Esophagus muscularis mucosa (tissue), 4 donors: ENCODE results near the gene PDF. TPM values are rescaled to one million over a fixed set of nuclear protein-coding genes. Genes with fewer than 3 reads are reported as not detected.

ENCODE experiments used
- DNase-seq: peaks from one replicate; pipeline ENCODE4 v3.0.0-alpha.2; 2017; ENCODE audit errors: extremely low spot score
- H3K27ac ChIP-seq, 4 donors: fragments of 200-600 bp; sonication (generic); replicated peaks in 1 of 4; 1 replicate in 3 of 4; 2 replicates in 1 of 4; pipeline ENCODE4 v1.5.1; 2016 to 2019; ENCODE audit warnings: mild to moderate bottlenecking in 1 of 4
- H3K27me3 ChIP-seq, 4 donors: fragments of 200-600 bp; sonication (generic); one replicate each; pipeline versions ENCODE4 v1.5.1 to v1.6.0; 2016 to 2019
- H3K36me3 ChIP-seq, 4 donors: fragments of 200-600 bp; sonication (generic); one replicate each; pipeline ENCODE4 v1.5.1; 2016 to 2019
- H3K4me1 ChIP-seq, 4 donors: fragments of 200-600 bp; sonication (generic); one replicate each; pipeline ENCODE4 v1.5.1; 2016 to 2019
- H3K4me3 ChIP-seq, 4 donors: fragments of 200-600 bp; sonication (generic); 1 replicate in 2 of 4; 2 replicates in 2 of 4; pipeline ENCODE4 v1.5.1; 2016 to 2019; ENCODE audit warnings: mild to moderate bottlenecking in 4 of 4, moderate library complexity in 1 of 4
- H3K9me3 ChIP-seq, 4 donors: fragments of 200-600 bp; sonication (generic); 1 replicate in 3 of 4; 2 replicates in 1 of 4; pipeline ENCODE4 v1.5.1; 2016 to 2019
- CTCF ChIP-seq, 3 experiments: fragments of 200-600 bp in 2 of 3; fragments of 450-650 bp in 1 of 3; sonication (generic) in 2 of 3; IDR thresholded peaks; one replicate each; pipeline ENCODE4 v1.5.1; 2017 to 2019; ENCODE audit warnings: antibody characterized with exemption in 3 of 3, mild to moderate bottlenecking in 2 of 3, moderate library complexity in 1 of 3
- EP300 ChIP-seq: sonication (generic); formaldehyde crosslinking; IDR thresholded peaks from one replicate; pipeline ENCODE4 v1.6.1; 2017; ENCODE audit warnings: antibody characterized with exemption
- POLR2A ChIP-seq: fragments of 450-650 bp; IDR thresholded peaks from one replicate; pipeline ENCODE4 v1.6.1; 2017; ENCODE audit warnings: antibody characterized with exemption, moderate library complexity, mild to moderate bottlenecking, low read depth
- POLR2AphosphoS5 ChIP-seq, 2 donors: sonication (generic); formaldehyde crosslinking; IDR thresholded peaks; one replicate each; pipeline ENCODE4 v1.6.1; 2017; ENCODE audit warnings: antibody characterized with exemption in 2 of 2
- WGBS: methylation state at CpG from one replicate; pipeline ENCODE4 v1.1.5; 2018; 5-methylcytosine and 5-hydroxymethylcytosine counted together
- intact Hi-C: fragments of 100-400 bp; cut with DNase I; formaldehyde crosslinking; loops from one replicate; pipeline ENCODE4 v1.15.1; 2023
- total RNA-seq, 4 donors: library from RNA; depleted of rRNA; stranded (reverse); fragments of >200 nt; gene quantifications; one replicate each; pipeline versions ENCODE4 v1.1.0 to v1.2.1, GENCODE V29; 2016

Gene PDF, protein sequence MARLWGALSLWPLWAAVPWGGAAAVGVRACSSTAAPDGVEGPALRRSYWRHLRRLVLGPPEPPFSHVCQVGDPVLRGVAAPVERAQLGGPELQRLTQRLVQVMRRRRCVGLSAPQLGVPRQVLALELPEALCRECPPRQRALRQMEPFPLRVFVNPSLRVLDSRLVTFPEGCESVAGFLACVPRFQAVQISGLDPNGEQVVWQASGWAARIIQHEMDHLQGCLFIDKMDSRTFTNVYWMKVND
- total RNA-seq: 10 to 100 TPM in 3 of 4 donors, 1 to 10 TPM in 1; 5.4 to 17.5 (median 12.6) TPM

DNA sequence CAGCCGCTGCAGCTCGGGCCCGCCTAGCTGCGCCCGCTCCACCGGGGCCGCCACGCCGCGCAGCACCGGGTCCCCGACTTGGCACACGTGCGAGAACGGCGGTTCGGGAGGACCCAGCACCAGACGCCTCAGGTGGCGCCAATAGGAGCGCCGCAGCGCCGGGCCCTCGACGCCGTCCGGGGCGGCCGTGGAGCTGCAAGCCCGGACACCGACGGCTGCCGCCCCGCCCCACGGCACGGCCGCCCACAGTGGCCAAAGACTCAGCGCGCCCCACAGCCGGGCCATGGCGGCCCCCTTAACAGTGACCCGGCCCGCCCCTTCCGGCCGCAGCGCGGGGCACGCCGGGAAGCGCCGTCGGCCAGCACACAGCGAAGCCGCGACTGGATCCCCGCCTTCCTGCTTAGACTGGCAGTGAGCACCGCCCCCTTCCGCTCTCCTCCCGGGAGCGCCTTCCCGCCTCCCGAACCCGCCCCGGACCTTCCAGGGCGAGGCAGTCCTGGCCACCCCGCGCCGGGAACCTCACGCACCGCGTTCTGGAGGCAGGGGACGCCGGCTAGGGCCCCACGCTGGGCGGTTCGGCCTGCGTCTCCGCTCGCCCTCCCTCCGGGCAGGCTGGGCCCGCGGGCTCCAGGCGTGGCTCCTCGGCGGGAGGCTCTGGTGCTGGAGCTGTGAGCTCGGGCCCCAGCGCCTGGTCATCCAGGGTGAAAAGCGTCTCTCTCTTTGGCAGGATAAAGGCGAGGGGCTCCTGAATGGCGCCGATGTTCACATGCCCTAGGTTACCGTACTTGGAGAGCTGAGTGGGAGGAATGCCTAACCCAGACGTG is at the start of gene PDF:
PDF (minus strand) TSS at position 303 of the 824 bp plus-strand sequence; CDS start at position 285, 18 bp downstream.
- WGBS: 0% methylated on average over 28 of the region's 93 CpGs

GRCh38 chr16:69378760-69379159 is 48.4 kb upstream of the PDF start:
- H3K27me3 ChIP-seq: no peaks in the 10 kb centered on the region
- no peaks in the 10 kb centered on the region for H3K9me3 ChIP-seq
- no peak overlapping the region for H3K4me3 ChIP-seq
- no peak for TF ChIP-seq CTCF (IDR thresholded peaks at IDR 0.05)
- 63% methylated on average over 1 of the region's 1 CpG for WGBS
- DNase-seq: no peak
- intact Hi-C loops: no loop called here
- H3K27ac ChIP-seq: no peak overlapping the region
- H3K36me3 ChIP-seq: peaks cover 18 to 87% (median 60%) of the 10 kb centered on the region in 4 donors
- H3K4me1 ChIP-seq: peaks cover 0 to 13% (median 5%) of the 10 kb centered on the region in 4 donors

More for the DNA sequence above, at the start of gene PDF:
- H3K36me3 ChIP-seq: peaks cover 36 to 71% (median 63%) of the 10 kb centered on the region in 4 donors
- H3K27ac ChIP-seq: peak within 1 kb of the TSS; percentile 79 to 94 (median 92)
- DNase-seq: peak; percentile 98
- no peak for TF ChIP-seq EP300
- peak in 1 of 3 experiments; percentile 34 for TF ChIP-seq CTCF (IDR thresholded peaks at IDR 0.05)
- TF ChIP-seq POLR2AphosphoS5 (IDR thresholded peaks at IDR 0.05): peak; percentile 95
- TF ChIP-seq POLR2A: peak; percentile 42
- H3K4me3 ChIP-seq: peak within 1 kb of the TSS; percentile 72 to 97 (median 84)
- H3K27me3 ChIP-seq: no peaks in the 10 kb centered on the region
- peaks cover 36 to 70% (median 58%) of the 10 kb centered on the region in 4 donors for H3K4me1 ChIP-seq
- intact Hi-C loops: no loop called here
- H3K9me3 ChIP-seq: no peaks in the 10 kb centered on the region

DNA sequence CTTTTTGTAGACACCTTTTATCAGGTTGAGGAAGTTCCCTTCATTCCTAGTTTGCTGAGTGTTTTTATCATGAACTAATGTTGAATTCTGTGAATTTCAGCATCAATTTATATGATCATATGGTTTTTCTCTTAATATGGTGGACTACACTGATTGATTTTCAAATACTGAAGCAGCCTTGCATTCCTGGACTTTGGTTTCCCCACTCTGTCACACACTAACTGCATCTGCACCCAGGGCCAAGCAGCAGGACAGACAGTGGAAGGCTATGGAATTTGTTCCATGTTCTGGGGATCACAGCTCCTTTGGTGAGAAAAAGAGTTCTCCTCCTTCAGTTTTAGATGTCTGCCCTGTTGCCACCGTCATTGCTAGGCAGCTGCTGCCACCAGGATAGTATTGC is 47.6 kb upstream of the PDF start:
- H3K27ac ChIP-seq: no peak overlapping the region
- no peak overlapping the region for H3K4me3 ChIP-seq
- H3K9me3 ChIP-seq: no peaks in the 10 kb centered on the region
- peaks cover 0 to 7% (median 1%) of the 10 kb centered on the region in 4 donors for H3K4me1 ChIP-seq
- H3K27me3 ChIP-seq: no peaks in the 10 kb centered on the region
- intact Hi-C loops: no loop called here
- TF ChIP-seq CTCF (IDR thresholded peaks at IDR 0.05) (no peak), EP300 (no peak), POLR2AphosphoS5 (IDR thresholded peaks at IDR 0.05) (no peak), POLR2A (no peak)
- H3K36me3 ChIP-seq: peaks cover 16 to 87% (median 62%) of the 10 kb centered on the region in 4 donors
- 82% methylated on average over 1 of the region's 1 CpG for WGBS
- no peak for DNase-seq

DNA sequence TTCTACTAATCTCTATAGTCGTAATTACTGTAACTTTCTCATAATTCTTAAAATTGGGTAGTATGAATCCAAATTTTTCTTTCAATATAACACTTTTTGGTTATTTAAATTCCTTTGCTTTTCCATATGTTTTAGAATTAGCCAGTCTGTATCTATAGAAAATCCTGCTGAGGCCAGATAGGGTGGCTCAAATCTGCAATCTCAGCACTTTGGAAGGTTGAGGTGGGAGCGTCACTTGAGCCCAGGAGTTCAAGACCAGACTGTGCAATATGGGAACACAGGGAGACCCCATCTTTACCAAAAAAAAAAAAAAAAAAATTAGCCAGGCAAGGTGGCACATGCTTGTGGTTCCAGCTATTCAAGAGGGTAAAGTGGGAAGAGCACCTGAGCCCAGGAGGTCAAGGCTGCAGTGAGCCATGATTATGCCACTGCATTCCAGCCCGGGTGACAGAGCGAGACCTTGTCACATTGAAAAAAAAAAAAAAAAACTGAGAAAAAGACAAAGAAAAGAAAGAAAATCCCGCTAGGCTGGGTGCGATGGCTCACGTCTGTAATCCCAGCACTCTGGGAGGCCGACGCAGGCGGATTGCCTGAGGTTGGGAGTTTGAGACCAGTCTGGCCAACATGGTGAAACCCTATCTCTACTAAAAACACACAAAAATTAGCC is 46.1 kb upstream of the PDF start:
- H3K27me3 ChIP-seq: no peaks in the 10 kb centered on the region
- 95% methylated on average over 10 of the region's 10 CpGs for WGBS
- peaks cover 0 to 7% (median 0%) of the 10 kb centered on the region in 4 donors for H3K4me1 ChIP-seq
- no peak for DNase-seq
- TF ChIP-seq POLR2A (no peak), EP300 (no peak), POLR2AphosphoS5 (IDR thresholded peaks at IDR 0.05) (no peak), CTCF (IDR thresholded peaks at IDR 0.05) (no peak)
- no peak overlapping the region for H3K27ac ChIP-seq
- intact Hi-C loops: no loop called here
- H3K9me3 ChIP-seq: no peaks in the 10 kb centered on the region
- peaks cover 14 to 87% (median 62%) of the 10 kb centered on the region in 4 donors for H3K36me3 ChIP-seq
- H3K4me3 ChIP-seq: no peak overlapping the region
